WTC11 (cell line): ENCODE measurements around the gene VSIG10. TPM values are rescaled to one million over a fixed set of nuclear protein-coding genes. Genes with fewer than 3 reads are reported as not detected.

Experiments used
- ATAC-seq: fragments of 200-7000 bp; cut with Tn5 transposase; 2 replicates; pipeline ENCODE4 v1.10.0; 2021; ENCODE audit warnings: mild to moderate bottlenecking, moderate library complexity
- CTCF ChIA-PET: fragments of 300-600 bp; sonication (Branson Sonifier 250); formaldehyde crosslinking; loops from one replicate; lab custom pipeline; 2021; ENCODE audit warnings: antibody characterized with exemption; lab: Charles Lee
- POLR2A ChIA-PET: fragments of 350-600 bp; sonication (Branson Sonifier 250); formaldehyde crosslinking; loops from one replicate; lab custom pipeline; 2021; ENCODE audit warnings: antibody characterized with exemption; lab: Charles Lee
- DNase-seq: peaks from one replicate; pipeline ENCODE4 v3.0.0; 2021; ENCODE audit warnings: low spot score
- H3K27ac Mint-ChIP-seq: 2 replicates; pipeline ENCODE4 v1.8.0; 2021; ENCODE audit warnings: mixed read lengths
- H3K27me3 Mint-ChIP-seq: 2 replicates; pipeline ENCODE4 v1.8.0; 2021; ENCODE audit warnings: low read depth, mild to moderate bottlenecking, moderate library complexity, mixed read lengths
- H3K36me3 Mint-ChIP-seq: 2 replicates; pipeline ENCODE4 v1.8.0; 2021; ENCODE audit warnings: mixed read lengths
- H3K4me1 Mint-ChIP-seq: 2 replicates; pipeline ENCODE4 v1.8.0; 2022; ENCODE audit warnings: mixed read lengths
- H3K4me3 Mint-ChIP-seq: 2 replicates; pipeline ENCODE4 v1.8.0; 2021; ENCODE audit warnings: mild to moderate bottlenecking, moderate library complexity, mixed read lengths
- H3K9me3 Mint-ChIP-seq: 2 replicates; pipeline ENCODE4 v1.8.0; 2021; ENCODE audit warnings: mixed read lengths
- CREM ChIP-seq: sonication (generic); formaldehyde crosslinking; IDR thresholded peaks from 2 replicates; pipeline ENCODE4 v1.8.1; 2022; ENCODE audit warnings: mild to moderate bottlenecking, missing genetic modification reagents, moderate library complexity
- CTCF ChIP-seq: fragments of 200-600 bp; IDR thresholded peaks from 2 replicates; pipeline ENCODE4 v1.8.0; 2022; ENCODE audit warnings: antibody characterized with exemption
- FOXP4 ChIP-seq: sonication (generic); formaldehyde crosslinking; IDR thresholded peaks from 2 replicates; pipeline ENCODE4 v1.8.0; 2022; ENCODE audit warnings: mild to moderate bottlenecking, missing genetic modification reagents
- GRHL2 ChIP-seq: fragments of 250-450 bp; sonication (Bioruptor Pico); IDR thresholded peaks from 2 replicates; pipeline ENCODE4 v1.8.0; 2022; ENCODE audit warnings: mild to moderate bottlenecking, moderate library complexity; ENCODE audit not compliant: insufficient replicate concordance, severe bottlenecking
- JUN ChIP-seq: sonication (generic); formaldehyde crosslinking; IDR thresholded peaks from 2 replicates; pipeline ENCODE4 v1.8.0; 2023; ENCODE audit warnings: mild to moderate bottlenecking, missing genetic modification reagents
- MLX ChIP-seq: sonication (generic); formaldehyde crosslinking; IDR thresholded peaks from 2 replicates; pipeline ENCODE4 v1.8.1; 2023; ENCODE audit warnings: mild to moderate bottlenecking, missing genetic modification reagents, moderate library complexity
- NFE2L1 ChIP-seq: sonication (generic); formaldehyde crosslinking; IDR thresholded peaks from 2 replicates; pipeline ENCODE4 v1.8.1; 2023; ENCODE audit warnings: missing genetic modification reagents
- PRDM15 ChIP-seq: sonication (generic); formaldehyde crosslinking; IDR thresholded peaks from 2 replicates; pipeline ENCODE4 v1.8.0; 2022; ENCODE audit warnings: missing genetic modification reagents
- SMAD4 ChIP-seq: sonication (generic); formaldehyde crosslinking; IDR thresholded peaks from 2 replicates; pipeline ENCODE4 v1.8.0; 2022; ENCODE audit warnings: mild to moderate bottlenecking, missing genetic modification reagents
- TEAD4 ChIP-seq: sonication (generic); formaldehyde crosslinking; IDR thresholded peaks from 2 replicates; pipeline ENCODE4 v1.8.0; 2022; ENCODE audit warnings: mild to moderate bottlenecking, missing genetic modification reagents
- USF2 ChIP-seq: sonication (generic); formaldehyde crosslinking; IDR thresholded peaks from 2 replicates; pipeline ENCODE4 v1.8.1; 2023; ENCODE audit warnings: mild to moderate bottlenecking, missing genetic modification reagents, moderate library complexity
- ZNF219 ChIP-seq: sonication (generic); formaldehyde crosslinking; IDR thresholded peaks from 2 replicates; pipeline ENCODE4 v1.8.0; 2023; ENCODE audit warnings: missing genetic modification reagents, mild to moderate bottlenecking, borderline replicate concordance
- ZNF396 ChIP-seq: fragments of 250-450 bp; sonication (Bioruptor Pico); IDR thresholded peaks from 2 replicates; pipeline ENCODE4 v1.8.0; 2021; ENCODE audit warnings: mild to moderate bottlenecking, moderate library complexity, borderline replicate concordance
- ZNF532 ChIP-seq: fragments of 250-450 bp; sonication (Bioruptor Pico); IDR thresholded peaks from 2 replicates; pipeline ENCODE4 v1.9.0; 2021; ENCODE audit warnings: mild to moderate bottlenecking, borderline replicate concordance
- total RNA-seq: library from RNA; stranded (reverse); gene quantifications from 3 replicates; pipeline ENCODE4 v1.2.3, GENCODE V29; 2021

VSIG10 gene
- total RNA-seq, 1 experiment from 2014 or later = 82.5 TPM

- Mint-ChIP-seq H3K4me1 (no peaks in the 10 kb centered on the region), H3K27me3 (no peaks in the 10 kb centered on the region; the same call in 1 of the 2 replicates), H3K9me3 (no peaks in the 10 kb centered on the region), H3K27ac (no peak overlapping the region), H3K4me3 (no peak overlapping the region), H3K36me3 (peaks cover 13% of the 10 kb centered on the region)
- TF ChIP-seq TEAD4 (CRISPR knock-in tag) (no peak), SMAD4 (CRISPR knock-in tag) (no peak), JUN (CRISPR knock-in tag) (no peak), ZNF396 (CRISPR knock-in tag) (no peak), CREM (CRISPR knock-in tag) (no peak), FOXP4 (CRISPR knock-in tag) (no peak), CTCF (no peak), USF2 (CRISPR knock-in tag) (no peak), ZNF532 (CRISPR knock-in tag) (no peak)
- ATAC-seq (no peak), DNase-seq (no peak)
- ChIA-PET POLR2A (no interaction called here), CTCF (no interaction called here)
Observed at GRCh38 chr12:118151755-118152154, 47.9 kb upstream of the VSIG10 start.

- POLR2A ChIA-PET = no interaction called here
- TF ChIP-seq ZNF532 (CRISPR knock-in tag) (no peak), GRHL2 (CRISPR knock-in tag) (no peak), NFE2L1 (no peak), PRDM15 (CRISPR knock-in tag) (no peak), MLX (CRISPR knock-in tag) (no peak), ZNF219 (CRISPR knock-in tag) (no peak)
Observed at GRCh38 chr12:118150625-118151024, 46.8 kb upstream of the VSIG10 start.

More at GRCh38 chr12:118150625-118151024, 46.8 kb upstream of the VSIG10 start:
- H3K27me3 Mint-ChIP-seq = no peaks in the 10 kb centered on the region; the same call in 1 of the 2 replicates
- DNase-seq (no peak), ATAC-seq (no peak)
- H3K4me3 Mint-ChIP-seq = no peak overlapping the region
- H3K36me3 Mint-ChIP-seq = peaks cover 18% of the 10 kb centered on the region
- peak overlapping the region; percentile 36 for H3K27ac Mint-ChIP-seq
- CTCF ChIA-PET = interaction anchor here (2.0 kb wide), 1 partner anchor 226 kb away, joined by 5 read pairs; the partner anchor contains the start of gene SUDS3
- H3K9me3 Mint-ChIP-seq = no peaks in the 10 kb centered on the region
- no peaks in the 10 kb centered on the region for H3K4me1 Mint-ChIP-seq
